Measurements from ENCODE around the gene AGAP2. TPM values are rescaled to one million over a fixed set of nuclear protein-coding genes. Genes with fewer than 3 reads are reported as not detected.
"Not testable (repeated sequence)": the region's sequence is repeated elsewhere in the genome, so short reads cannot be mapped to it uniquely, and the experiment has no call there.

AGAP2 gene
- total RNA-seq (2014; rRNA removed; shearing (Covaris generic)), result 0.02 and 0.55 TPM in 2 replicates

GRCh38 chr12:57738661-57739237, at the start of gene AGAP2:
Gene AGAP2, minus strand, starts transcription at chr12:57738742. Its CDS starts 496 bp downstream, at chr12:57738246.
- no peak for DNase-seq (ENCODE audit: low spot score)

- DNase-seq (ENCODE audit: low spot score), result no peak
These were observed 45.3 kb upstream of the AGAP2 start for GRCh38 chr12:57783861-57784260.

- DNase-seq (ENCODE audit: low spot score), result no peak
These were observed 44.9 kb upstream of the AGAP2 start for GRCh38 chr12:57783466-57783801.

- DNase-seq (ENCODE audit: low spot score), result peak; percentile 76
These were observed 44.3 kb upstream of the AGAP2 start, which contains the start of gene TSFM for GRCh38 chr12:57782608-57783465. Gene TSFM, plus strand, starts transcription at chr12:57782787. Its CDS starts 15 bp downstream, at chr12:57782802.

- DNase-seq (ENCODE audit: low spot score), result no peak
These were observed 43.7 kb upstream of the AGAP2 start for GRCh38 chr12:57782243-57782607.

GRCh38 chr12:57781801-57782200, 43.3 kb upstream of the AGAP2 start:
- DNase-seq (ENCODE audit: low spot score), result no peak

- DNase-seq (ENCODE audit: low spot score), result no peak
These were observed 42.7 kb upstream of the AGAP2 start for GRCh38 chr12:57781244-57781643.

- DNase-seq (ENCODE audit: low spot score), result no peak
These were observed 41.8 kb upstream of the AGAP2 start for GRCh38 chr12:57780284-57780897.

- no peak for DNase-seq (ENCODE audit: low spot score)
These were observed 41.2 kb upstream of the AGAP2 start for GRCh38 chr12:57779736-57780135.

- no peak for DNase-seq (ENCODE audit: low spot score)
These were observed 39.4 kb upstream of the AGAP2 start for GRCh38 chr12:57777911-57778310.

- no peak for DNase-seq (ENCODE audit: low spot score)
These were observed 38.8 kb upstream of the AGAP2 start for GRCh38 chr12:57777367-57777766.

GRCh38 chr12:57776247-57776587, 37.7 kb upstream of the AGAP2 start:
- no peak for DNase-seq (ENCODE audit: low spot score)

GRCh38 chr12:57775563-57776246, 37.2 kb upstream of the AGAP2 start:
- DNase-seq (ENCODE audit: low spot score), result no peak

- DNase-seq (ENCODE audit: low spot score), result no peak
These were observed 36.5 kb upstream of the AGAP2 start for GRCh38 chr12:57775044-57775443.

GRCh38 chr12:57774634-57775033, 36.1 kb upstream of the AGAP2 start:
- DNase-seq (ENCODE audit: low spot score), result not testable (repeated sequence)

GRCh38 chr12:57772429-57773322, 34.1 kb upstream of the AGAP2 start, which contains the start of gene EEF1AKMT3:
Gene EEF1AKMT3, plus strand, starts transcription at chr12:57772614. Its CDS starts 111 bp downstream, at chr12:57772725.
- DNase-seq (ENCODE audit: low spot score), result no peak

GRCh38 chr12:57771873-57772428, 33.4 kb upstream of the AGAP2 start, which contains the start of gene METTL1:
Gene METTL1, minus strand, starts transcription at chr12:57772105. Its CDS starts 22 bp downstream, at chr12:57772083.
- peak; percentile 94 for DNase-seq (ENCODE audit: low spot score)

- peak; percentile 90 for DNase-seq (ENCODE audit: low spot score)
These were observed 32.8 kb upstream of the AGAP2 start for GRCh38 chr12:57771236-57771872.

- DNase-seq (ENCODE audit: low spot score), result no peak
These were observed 32.2 kb upstream of the AGAP2 start for GRCh38 chr12:57770734-57771133.

GRCh38 chr12:57769594-57769993, 31.1 kb upstream of the AGAP2 start:
- DNase-seq (ENCODE audit: low spot score), result no peak
